BJ (cell line): ENCODE data around the gene NRIP1. TPM values are rescaled to one million over a fixed set of nuclear protein-coding genes. Genes with fewer than 3 reads are reported as not detected.

ENCODE experiments used
- CTCF ChIA-PET: fragments of 350-600 bp; formaldehyde crosslinking; extraction: SDS; loops from one replicate; lab custom pipeline; 2021; ENCODE audit warnings: antibody characterized with exemption, inconsistent platforms; lab: Yijun Ruan, JAX
- POLR2A ChIA-PET: fragments of 300-600 bp; sonication (Branson Sonifier 250); formaldehyde crosslinking; extraction: SDS; loops from one replicate; lab custom pipeline; 2021; ENCODE audit warnings: antibody characterized with exemption; lab: Charles Lee
- DNase-seq: peaks from one replicate; pipeline ENCODE4 v3.0.0-alpha.2; 2011; ENCODE audit warnings: low read depth
- H3K27me3 ChIP-seq: 2 replicates; pipeline ENCODE4 v1.6.0; 2011; ENCODE audit warnings: low read length; ENCODE audit not compliant: control insufficient read depth, insufficient read depth
- H3K36me3 ChIP-seq: 2 replicates; pipeline ENCODE4 v1.5.1; 2011; ENCODE audit warnings: low read length; ENCODE audit not compliant: control insufficient read depth, insufficient read depth
- H3K4me3 ChIP-seq: 2 replicates; pipeline ENCODE4 v1.5.1; 2011; ENCODE audit warnings: low read depth, mild to moderate bottlenecking, control low read depth, low read length
- CTCF ChIP-seq: IDR thresholded peaks from 2 replicates; pipeline ENCODE4 v1.5.1; 2011; ENCODE audit warnings: low read depth, mild to moderate bottlenecking, control low read depth, inconsistent platforms, low read length, moderate library complexity; ENCODE audit not compliant: insufficient read depth
- polyA plus RNA-seq: library from polyadenylated mRNA; depleted of rRNA; stranded (reverse); fragments of >200 nt; gene quantifications from 2 replicates; pipeline ENCODE4 v1.2.3, GENCODE V29; 2011

The NRIP1 gene
- polyA plus RNA-seq, 1 experiment: 5.2 TPM

DNA sequence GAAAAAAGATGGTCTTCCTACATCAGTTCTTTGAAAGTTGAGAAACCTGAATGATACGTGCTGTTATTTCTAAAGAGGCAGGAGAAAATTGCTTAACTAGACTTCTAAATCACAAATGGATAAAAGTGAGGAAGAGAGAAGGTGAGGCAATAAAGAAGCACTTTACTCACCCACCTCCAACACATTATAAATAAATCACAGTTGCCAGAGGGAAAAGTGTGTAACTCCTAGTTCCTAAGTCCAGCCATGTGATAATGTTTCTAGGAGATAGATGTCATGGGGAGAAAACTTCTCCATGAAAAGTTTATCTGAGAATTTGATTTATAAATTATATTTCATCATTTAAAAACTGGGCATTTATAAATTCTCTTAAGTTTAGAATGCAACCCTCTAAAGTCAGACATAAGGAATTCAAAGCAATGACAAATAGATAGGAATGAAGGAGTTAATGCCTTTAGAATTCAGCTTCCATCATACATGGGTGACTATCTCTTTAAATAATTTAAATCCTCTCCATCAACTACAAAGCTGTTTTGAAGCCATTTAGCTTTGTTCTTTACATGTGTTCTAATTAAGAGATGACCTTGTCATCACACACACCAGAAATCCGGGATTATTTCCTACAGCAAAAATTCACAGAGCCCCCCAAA lies 60.0 kb downstream of the NRIP1 start:
- DNase-seq: no peak

GRCh38 chr21:15003463-15004135 lies 61.2 kb downstream of the NRIP1 start:
- DNase-seq: no peak
- Histone ChIP-seq H3K36me3 (no peaks in the 10 kb centered on the region), H3K4me3 (no peak overlapping the region), H3K27me3 (no peaks in the 10 kb centered on the region)
- ChIA-PET POLR2A (no interaction called here), CTCF (no interaction called here)
- TF ChIP-seq CTCF: no peak

More for the DNA sequence above, 60.0 kb downstream of the NRIP1 start:
- CTCF ChIA-PET: interaction anchor here (0.9 kb wide), 1 partner anchor 52 kb away, joined by 3 read pairs; no protein-coding TSS in a partner anchor
- no peaks in the 10 kb centered on the region for H3K36me3 ChIP-seq
- TF ChIP-seq CTCF: no peak
- POLR2A ChIA-PET: no interaction called here
- H3K4me3 ChIP-seq: peak overlapping the region; percentile 12; the same call in 1 of the 2 replicates
- H3K27me3 ChIP-seq: no peaks in the 10 kb centered on the region

DNA sequence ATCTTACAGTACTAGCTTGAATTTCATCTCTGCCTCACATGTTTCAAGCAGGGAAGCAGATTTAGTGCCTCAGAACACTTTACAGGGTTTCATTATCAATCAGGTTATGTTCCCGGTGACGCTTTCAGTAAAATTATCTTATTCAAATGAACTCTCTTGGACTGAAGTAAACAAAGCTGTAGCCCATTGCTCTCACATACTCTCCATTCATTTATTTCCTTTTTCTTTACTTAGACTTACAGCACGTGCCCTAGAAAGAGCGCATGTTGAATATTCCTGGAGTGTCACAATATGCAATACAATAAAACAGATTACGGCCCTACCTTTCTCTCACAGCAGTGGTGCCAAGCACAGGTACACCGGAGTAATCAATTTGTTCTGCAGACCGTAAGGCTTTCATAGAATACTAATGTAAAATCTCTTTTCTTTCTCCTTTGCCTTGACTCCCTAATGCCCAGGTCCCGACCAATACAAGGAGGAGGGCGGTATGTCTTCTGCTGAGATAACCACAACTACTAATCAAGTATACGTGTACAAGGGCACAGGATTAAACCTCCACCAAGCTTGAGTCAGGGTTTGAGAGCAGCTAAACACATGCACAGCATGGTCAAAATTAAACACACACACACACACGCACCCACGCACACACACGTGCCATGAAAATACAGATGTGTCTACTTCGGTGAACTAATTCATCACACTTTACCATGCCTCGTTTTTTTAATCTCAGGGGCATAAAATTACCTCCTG lies 62.8 kb downstream of the NRIP1 start:
- TF ChIP-seq CTCF: no peak
- Histone ChIP-seq H3K36me3 (no peaks in the 10 kb centered on the region), H3K4me3 (no peak overlapping the region), H3K27me3 (no peaks in the 10 kb centered on the region)
- CTCF ChIA-PET: interaction anchor here (1.4 to 1.6 kb wide), 2 partner anchors 8 to 138 kb away, joined by 3 to 6 read pairs; no protein-coding TSS in a partner anchor
- POLR2A ChIA-PET: interaction anchor here (1.2 kb wide), 1 partner anchor 63 kb away, joined by 5 read pairs; the partner anchor contains the start of gene NRIP1
- no peak for DNase-seq

GRCh38 chr21:15001113-15001512 lies 63.7 kb downstream of the NRIP1 start:
- CTCF ChIA-PET: interaction anchor here (0.9 to 1.6 kb wide), 2 partner anchors 8 to 137 kb away, joined by 3 read pairs; no protein-coding TSS in a partner anchor
- Histone ChIP-seq H3K4me3 (no peak overlapping the region), H3K27me3 (no peaks in the 10 kb centered on the region), H3K36me3 (no peaks in the 10 kb centered on the region)
- DNase-seq: no peak
- POLR2A ChIA-PET: interaction anchor here (0.6 to 1.2 kb wide), 2 partner anchors 12 to 64 kb away, joined by 3 to 5 read pairs; partner anchors contain the start of gene NRIP1
- no peak for TF ChIP-seq CTCF

DNA sequence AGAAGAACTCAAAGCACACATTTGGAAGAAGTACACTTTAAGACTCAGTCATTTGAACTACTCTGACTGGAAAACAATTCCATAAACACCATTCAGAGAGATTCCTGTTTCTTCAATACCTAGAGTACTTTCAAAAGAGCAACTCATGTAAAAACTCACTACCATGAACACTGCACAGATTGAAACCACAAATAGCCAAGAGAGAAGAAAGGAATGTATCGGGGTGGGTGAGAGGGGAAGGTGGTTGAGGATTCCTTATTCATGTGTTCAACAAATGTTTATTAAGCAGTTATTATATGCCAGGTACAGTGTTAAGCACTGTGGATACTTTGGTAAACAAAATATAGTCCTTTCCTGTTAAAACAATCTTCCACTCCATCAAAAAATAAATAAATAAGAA lies 64.7 kb downstream of the NRIP1 start:
- Histone ChIP-seq H3K4me3 (no peak overlapping the region), H3K36me3 (no peaks in the 10 kb centered on the region), H3K27me3 (no peaks in the 10 kb centered on the region)
- ChIA-PET CTCF (no interaction called here), POLR2A (no interaction called here)
- DNase-seq: peak; percentile 30
- TF ChIP-seq CTCF: no peak
